Measurements from ENCODE around the gene PRDM13. TPM values are rescaled to one million over a fixed set of nuclear protein-coding genes. Genes with fewer than 3 reads are reported as not detected.
"Not testable (repeated sequence)": the region's sequence is repeated elsewhere in the genome, so short reads cannot be mapped to it uniquely, and the experiment has no call there.

Gene PRDM13
- total RNA-seq, 1 donor from 2014 or later = not detected

DNA sequence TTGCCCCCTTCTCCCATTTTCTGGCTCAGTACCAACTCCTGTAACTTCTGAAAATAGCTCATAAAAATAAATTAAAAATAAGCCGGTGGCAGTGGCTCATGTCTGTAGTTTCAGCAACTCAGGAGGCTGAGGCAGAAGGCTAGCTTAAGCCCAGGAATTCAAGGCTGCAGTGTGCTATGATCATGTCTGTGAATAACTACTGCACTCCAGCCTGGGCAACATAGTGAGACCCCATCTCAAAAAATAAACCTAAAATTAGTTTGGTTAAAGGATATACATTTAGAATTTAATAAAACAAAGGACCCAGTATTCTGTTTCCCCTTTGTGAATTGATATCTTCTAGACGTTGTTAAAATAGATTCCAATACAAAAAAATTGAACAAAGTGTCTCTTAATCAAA is 10.5 kb downstream of the PRDM13 start:
- H3K4me3 Mint-ChIP-seq = no peak overlapping the region

DNA sequence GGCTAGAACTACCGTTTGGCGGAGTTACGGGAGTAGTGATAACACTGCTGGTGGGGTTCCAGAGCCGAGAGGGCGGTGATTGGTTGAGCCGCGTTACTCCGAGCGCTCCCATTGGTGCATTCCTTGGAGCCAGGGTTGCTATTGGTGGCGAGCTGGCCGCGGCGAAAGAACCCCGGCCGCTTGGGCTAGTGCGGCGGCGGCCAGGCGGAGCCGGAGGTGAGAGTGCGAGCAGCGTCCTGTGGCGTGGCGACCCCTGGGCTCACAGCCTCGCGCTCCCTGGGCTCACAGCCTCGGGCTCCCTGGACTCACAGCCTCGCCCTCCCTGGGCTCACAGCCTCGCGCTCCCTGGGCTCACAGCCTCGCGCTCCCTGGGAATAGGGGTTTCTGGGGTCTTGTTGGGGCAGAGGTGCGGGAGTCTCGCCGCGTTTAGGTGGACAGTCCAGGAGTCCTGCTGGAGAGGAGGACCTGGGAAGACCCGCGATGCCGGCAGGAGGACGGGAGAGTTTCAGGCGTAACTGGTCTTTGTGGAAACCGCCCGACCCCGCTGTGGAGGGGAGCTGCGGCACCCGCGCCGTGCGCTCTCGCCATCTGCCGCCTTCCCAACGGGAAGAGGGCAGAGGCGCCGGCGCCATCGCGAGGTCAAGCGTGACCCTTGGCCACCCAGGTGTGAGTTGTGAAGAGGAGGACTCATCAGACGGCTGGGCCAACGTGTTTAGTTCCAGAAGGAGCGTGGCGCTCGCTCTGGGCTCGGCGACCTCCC is 12.2 kb downstream of the PRDM13 start:
- no peak overlapping the region for H3K4me3 Mint-ChIP-seq

More for the DNA sequence above, 10.5 kb downstream of the PRDM13 start:
- Mint-ChIP-seq H3K4me1 (ENCODE audit: unreplicated experiment) (no peaks in the 10 kb centered on the region), H3K27ac (no peak overlapping the region), H3K36me3 (no peaks in the 10 kb centered on the region), H3K27me3 (peaks cover 93% of the 10 kb centered on the region), H3K9me3 (peaks cover 5% of the 10 kb centered on the region)
- TF ChIP-seq, protein P1, sequence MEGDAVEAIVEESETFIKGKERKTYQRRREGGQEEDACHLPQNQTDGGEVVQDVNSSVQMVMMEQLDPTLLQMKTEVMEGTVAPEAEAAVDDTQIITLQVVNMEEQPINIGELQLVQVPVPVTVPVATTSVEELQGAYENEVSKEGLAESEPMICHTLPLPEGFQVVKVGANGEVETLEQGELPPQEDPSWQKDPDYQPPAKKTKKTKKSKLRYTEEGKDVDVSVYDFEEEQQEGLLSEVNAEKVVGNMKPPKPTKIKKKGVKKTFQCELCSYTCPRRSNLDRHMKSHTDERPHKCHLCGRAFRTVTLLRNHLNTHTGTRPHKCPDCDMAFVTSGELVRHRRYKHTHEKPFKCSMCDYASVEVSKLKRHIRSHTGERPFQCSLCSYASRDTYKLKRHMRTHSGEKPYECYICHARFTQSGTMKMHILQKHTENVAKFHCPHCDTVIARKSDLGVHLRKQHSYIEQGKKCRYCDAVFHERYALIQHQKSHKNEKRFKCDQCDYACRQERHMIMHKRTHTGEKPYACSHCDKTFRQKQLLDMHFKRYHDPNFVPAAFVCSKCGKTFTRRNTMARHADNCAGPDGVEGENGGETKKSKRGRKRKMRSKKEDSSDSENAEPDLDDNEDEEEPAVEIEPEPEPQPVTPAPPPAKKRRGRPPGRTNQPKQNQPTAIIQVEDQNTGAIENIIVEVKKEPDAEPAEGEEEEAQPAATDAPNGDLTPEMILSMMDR (conservative IDR thresholded peaks at IDR 0.05) = no peak
- no peak for DNase-seq (ENCODE audit: extremely low spot score, unreplicated experiment)

DNA sequence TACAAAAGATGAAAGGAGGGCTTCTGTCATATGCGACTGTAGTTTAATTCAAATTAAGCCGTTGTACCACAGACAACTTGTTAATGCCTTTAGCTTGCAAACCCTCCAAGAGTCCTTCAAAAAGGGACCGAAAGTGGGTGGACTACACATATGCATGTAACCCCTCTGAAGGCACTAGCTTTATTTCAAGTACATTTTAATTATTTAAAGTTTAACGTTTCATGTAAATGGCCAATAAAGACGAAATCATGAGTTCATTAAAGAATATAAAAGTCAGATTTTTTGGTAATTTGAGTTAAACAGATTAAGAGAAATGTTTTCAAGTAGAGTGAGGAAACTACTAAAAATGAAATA is 12.8 kb downstream of the PRDM13 start:
- Mint-ChIP-seq H3K27me3 (peaks cover 99% of the 10 kb centered on the region), H3K27ac (no peak overlapping the region), H3K36me3 (no peaks in the 10 kb centered on the region), H3K4me1 (ENCODE audit: unreplicated experiment) (no peaks in the 10 kb centered on the region), H3K9me3 (peaks cover 5% of the 10 kb centered on the region), H3K4me3 (no peak overlapping the region)
- TF ChIP-seq, protein P1 (conservative IDR thresholded peaks at IDR 0.05) = no peak
- DNase-seq (ENCODE audit: extremely low spot score, unreplicated experiment) = no peak

More for the DNA sequence above, 12.2 kb downstream of the PRDM13 start:
- H3K27me3 Mint-ChIP-seq = peaks cover 99% of the 10 kb centered on the region
- no peaks in the 10 kb centered on the region for H3K4me1 Mint-ChIP-seq (ENCODE audit: unreplicated experiment)
- H3K36me3 Mint-ChIP-seq = no peaks in the 10 kb centered on the region
- no peak for DNase-seq (ENCODE audit: extremely low spot score, unreplicated experiment)
- no peak overlapping the region for H3K27ac Mint-ChIP-seq
- H3K9me3 Mint-ChIP-seq = peaks cover 5% of the 10 kb centered on the region
- TF ChIP-seq, protein P1 (conservative IDR thresholded peaks at IDR 0.05) = no peak

DNA sequence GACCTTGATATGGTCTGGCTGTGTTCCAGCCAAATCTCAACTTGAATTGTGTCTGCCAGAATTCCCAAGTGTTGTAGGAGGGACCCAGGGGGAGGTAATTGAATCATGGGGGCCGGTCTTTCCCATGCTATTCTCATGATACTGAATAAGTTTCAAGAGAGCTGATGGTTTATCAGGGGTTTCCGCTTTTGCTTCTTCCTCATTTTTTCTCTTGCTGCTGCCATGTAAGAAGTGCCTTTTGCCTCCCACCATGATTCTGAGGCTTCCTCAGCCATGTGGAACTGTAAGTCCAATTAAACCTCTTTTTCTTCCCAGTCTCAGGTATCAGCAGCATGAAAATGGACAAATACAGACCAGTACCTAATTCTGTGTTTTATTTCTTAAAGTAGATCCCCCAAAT is 15.4 kb downstream of the PRDM13 start:
- H3K4me3 Mint-ChIP-seq; DNase-seq (ENCODE audit: extremely low spot score, unreplicated experiment); H3K9me3 Mint-ChIP-seq; H3K36me3 Mint-ChIP-seq; H3K27ac Mint-ChIP-seq; H3K4me1 Mint-ChIP-seq (ENCODE audit: unreplicated experiment): not testable (repeated sequence)
- H3K27me3 Mint-ChIP-seq = peaks cover 94% of the 10 kb centered on the region

DNA sequence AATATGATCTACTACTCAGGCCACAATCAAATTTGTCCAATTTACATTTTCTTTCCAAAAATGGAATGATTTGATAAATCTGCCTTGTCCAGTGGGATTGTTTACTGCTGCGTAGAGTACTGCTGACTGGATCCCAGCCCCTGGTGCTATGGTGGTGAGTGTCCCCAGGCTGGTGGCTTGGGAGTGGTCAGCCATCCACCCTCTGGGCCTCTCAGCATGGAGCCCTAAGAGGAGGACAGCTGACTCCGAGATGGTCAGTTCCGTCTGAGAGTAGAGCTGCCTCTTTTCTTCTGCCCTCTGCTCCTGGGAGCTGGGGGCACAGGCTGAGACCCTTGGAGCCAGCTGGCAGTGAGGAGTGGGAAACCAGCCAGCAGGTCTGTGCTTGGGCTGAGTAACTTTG is 22.7 kb downstream of the PRDM13 start:
- no peaks in the 10 kb centered on the region for H3K4me1 Mint-ChIP-seq (ENCODE audit: unreplicated experiment)
- H3K9me3 Mint-ChIP-seq = no peaks in the 10 kb centered on the region
- H3K27me3 Mint-ChIP-seq = peaks cover 60% of the 10 kb centered on the region
- TF ChIP-seq, protein P1 (conservative IDR thresholded peaks at IDR 0.05) = no peak
- no peak overlapping the region for H3K4me3 Mint-ChIP-seq
- no peak for DNase-seq (ENCODE audit: extremely low spot score, unreplicated experiment)
- H3K27ac Mint-ChIP-seq = no peak overlapping the region
- no peaks in the 10 kb centered on the region for H3K36me3 Mint-ChIP-seq

DNA sequence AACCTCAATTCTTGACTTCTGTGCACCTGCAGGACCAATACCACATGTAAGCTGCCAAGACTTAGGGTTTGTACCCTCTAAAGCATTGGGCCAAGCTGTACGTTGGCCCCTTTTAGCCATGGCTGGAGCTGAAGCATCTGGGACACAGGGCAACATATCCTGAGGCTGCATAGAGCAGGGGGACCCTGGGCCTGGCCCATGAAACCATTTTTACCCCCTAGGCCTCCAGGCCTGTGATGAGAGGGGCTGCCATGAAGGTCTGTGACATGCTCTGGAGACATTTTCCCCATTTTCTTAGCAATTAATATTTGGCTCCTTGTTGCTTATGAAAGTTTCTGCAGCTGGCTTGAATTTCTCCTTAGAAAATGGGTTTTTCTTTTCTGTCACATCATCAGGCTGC is 31.0 kb downstream of the PRDM13 start:
- TF ChIP-seq, protein P1 (conservative IDR thresholded peaks at IDR 0.05) = no peak
- peaks cover 41% of the 10 kb centered on the region for H3K27me3 Mint-ChIP-seq
- no peak overlapping the region for H3K27ac Mint-ChIP-seq

DNA sequence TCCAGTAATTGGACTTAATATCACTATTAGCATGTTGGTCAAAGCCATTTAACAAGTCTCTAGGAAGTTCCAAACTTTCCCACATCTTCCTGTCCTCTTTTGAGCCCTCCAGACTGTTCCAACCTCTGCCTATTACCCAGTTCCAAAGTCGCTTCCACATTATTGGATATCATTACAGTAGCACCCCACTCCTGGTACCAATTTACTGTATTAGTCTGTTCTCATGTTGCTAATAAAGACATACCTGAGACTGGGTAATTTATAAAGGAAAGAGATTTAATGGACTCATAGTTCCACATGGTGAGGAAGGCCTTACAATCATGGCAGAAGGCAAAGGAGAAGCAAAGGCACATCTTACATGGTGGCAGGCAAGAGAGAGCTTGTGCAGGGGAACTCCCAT is 31.7 kb downstream of the PRDM13 start:
- peaks cover 36% of the 10 kb centered on the region for H3K27me3 Mint-ChIP-seq
- H3K9me3 Mint-ChIP-seq; DNase-seq (ENCODE audit: extremely low spot score, unreplicated experiment); H3K27ac Mint-ChIP-seq; H3K4me3 Mint-ChIP-seq; H3K36me3 Mint-ChIP-seq; H3K4me1 Mint-ChIP-seq (ENCODE audit: unreplicated experiment): not testable (repeated sequence)

More for the DNA sequence above, 31.0 kb downstream of the PRDM13 start:
- H3K9me3 Mint-ChIP-seq = peaks cover 7% of the 10 kb centered on the region
- no peak overlapping the region for H3K4me3 Mint-ChIP-seq
- no peak for DNase-seq (ENCODE audit: extremely low spot score, unreplicated experiment)
- H3K36me3 Mint-ChIP-seq = no peaks in the 10 kb centered on the region
- no peaks in the 10 kb centered on the region for H3K4me1 Mint-ChIP-seq (ENCODE audit: unreplicated experiment)

Measured in type B pancreatic cell (in vitro differentiated cells).